NCI-H146 treated with DMSO at 0.1 percent for 48 hours (cell line): ENCODE data around the gene SNAP23.
"Not testable (repeated sequence)": the region's sequence is repeated elsewhere in the genome, so short reads cannot be mapped to it uniquely, and the experiment has no call there.

Experiments
- DNase-seq: peaks from one replicate; lab custom pipeline; 2025; ENCODE audit not compliant: unreplicated experiment; lab: John Stamatoyannopoulos, UW

The SNAP23 gene

DNA sequence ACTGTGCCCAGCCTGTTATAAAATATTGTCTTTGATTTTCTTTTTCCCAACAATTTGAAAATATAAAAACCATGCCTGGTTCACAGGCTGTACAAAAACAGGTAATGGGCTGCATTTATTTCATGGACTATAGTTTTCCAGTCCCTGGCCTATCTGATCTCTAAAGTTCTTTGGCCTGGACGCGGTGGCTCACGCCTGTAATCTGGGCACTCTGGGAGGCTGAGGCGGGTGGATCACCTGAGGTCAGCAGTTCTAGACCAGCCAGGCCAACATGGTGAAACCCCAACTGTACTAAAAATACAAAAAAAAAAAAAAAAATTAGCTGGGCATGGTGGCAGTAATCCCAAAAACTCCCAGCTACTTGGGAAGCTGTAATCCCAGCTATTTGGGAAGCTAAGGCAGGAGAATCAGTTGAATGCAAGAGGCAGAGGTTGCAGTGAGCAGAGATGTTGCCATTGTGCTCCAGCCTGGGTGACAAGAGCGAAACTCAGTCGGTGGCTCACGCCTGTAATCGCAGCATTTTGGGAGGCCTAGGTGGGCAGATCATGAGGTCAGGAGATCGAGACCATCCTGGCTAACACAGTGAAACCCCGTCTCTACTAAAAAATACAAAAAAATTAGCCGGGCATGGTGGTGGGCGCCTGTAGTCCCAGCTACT is 61.2 kb downstream of the SNAP23 start:
- not testable (repeated sequence) for DNase-seq

DNA sequence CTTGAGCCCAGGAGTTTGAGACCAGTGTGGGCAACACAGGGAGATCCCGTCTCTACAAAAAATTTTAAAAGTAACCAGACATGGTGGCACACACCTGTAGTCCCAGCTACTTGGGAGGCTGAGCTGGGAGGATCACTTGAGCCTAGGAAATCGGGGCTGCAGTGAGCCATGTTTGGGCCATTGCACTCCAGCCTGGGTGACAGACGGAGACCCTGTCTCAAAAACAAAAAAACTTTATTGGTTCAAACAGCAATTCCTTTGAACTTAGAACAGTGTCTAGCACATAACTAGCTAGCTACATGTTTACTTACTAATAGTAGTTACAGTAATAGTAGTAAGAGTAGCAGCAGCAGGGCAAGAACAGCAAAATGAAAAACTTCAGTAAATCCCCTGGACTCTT is 63.3 kb downstream of the SNAP23 start:
- no peak for DNase-seq

DNA sequence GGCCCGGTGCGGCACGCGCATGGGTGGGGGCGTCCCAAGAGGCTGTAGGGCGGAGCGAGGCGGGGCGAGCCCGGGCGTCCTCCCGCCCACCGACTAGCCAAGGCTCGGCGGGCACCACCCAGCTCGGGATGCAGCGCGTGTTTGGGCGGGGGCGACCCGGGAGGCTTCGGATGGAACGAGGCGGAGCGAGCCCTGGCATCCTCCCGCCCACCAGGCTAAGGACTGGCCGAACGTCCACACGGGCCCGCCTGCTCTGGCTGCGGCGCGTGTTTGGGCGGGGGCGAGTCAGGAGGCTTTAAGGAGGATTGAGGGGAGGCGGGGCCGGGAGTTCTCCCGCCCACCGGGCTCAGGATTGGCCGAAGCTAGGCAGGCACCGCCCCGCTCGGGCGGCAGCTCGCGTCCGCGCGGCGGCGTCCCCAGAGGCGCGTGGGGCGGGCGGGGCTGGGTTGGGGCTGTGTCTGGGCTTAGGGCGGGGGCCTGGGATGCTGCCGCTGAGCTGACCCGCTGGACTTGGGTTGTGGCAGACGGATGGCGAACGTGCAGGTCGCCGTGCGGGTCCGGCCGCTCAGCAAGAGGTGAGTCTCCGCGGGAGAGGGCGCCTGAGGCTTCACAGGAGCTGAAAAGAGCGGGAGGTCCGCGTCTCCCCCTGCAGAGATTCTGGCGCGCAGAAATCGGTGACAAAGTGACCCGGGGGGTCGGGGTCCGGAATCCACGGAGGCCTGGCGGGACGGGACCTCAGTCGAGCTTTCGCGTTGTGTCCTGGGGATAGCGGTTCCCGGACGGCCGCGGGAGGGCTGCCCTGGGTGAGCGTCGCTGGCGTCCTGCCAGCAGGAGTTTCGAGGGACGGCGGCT is 80.0 kb downstream of the SNAP23 start, which contains the start of gene STARD9:
Gene STARD9 (plus strand): TSS at position 419 of the 852 bp plus-strand sequence. CDS start 110 bp downstream, at position 529.
- DNase-seq, result peak; percentile 89

DNA sequence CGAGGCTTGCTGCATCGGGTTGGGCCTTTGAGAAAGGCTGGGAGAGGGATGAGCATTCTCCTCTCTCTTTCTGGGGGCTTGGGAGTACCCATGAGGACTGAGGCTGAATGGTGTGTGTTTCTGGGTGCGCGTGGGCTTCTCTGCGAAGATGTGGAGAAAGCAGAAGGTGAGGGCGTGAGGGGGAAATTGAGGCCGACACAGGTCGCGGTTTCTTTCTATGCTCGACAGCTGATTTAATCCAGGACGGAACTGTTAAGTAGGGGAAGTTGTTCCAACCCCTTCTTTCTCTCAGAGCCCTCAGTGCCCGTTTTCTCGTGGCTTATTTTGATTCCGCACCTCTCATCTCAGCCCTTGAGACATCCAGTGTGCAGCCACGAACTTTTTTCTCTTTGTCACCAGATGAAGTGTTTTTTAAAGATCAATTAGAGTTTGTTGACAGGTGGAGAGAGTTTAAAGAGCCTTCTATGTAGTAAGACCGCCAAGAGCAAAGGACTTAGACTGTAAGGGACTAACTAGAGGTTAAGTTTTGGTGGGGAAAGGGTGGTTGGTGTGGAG is 80.7 kb downstream of the SNAP23 start:
- DNase-seq, result no peak

DNA sequence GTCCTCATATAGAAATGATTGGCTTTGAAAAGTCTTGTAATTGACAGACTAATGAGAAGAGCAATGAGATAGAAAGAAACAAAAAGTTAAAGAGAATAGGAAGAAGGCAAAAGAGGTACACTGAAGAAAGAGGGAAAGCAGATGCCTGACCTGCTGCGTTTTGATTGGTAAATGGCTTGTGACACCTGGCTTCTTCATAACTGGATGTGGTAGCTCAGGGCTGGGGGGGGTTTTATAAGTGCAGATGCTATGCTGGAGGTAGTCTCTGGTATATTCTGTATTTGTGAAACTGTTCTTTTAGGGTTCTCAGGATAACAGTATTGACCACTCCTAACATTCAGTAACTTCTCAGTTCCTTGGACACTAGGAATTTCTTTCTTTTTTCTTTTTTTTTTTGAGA is 81.3 kb downstream of the SNAP23 start:
- DNase-seq, result no peak

DNA sequence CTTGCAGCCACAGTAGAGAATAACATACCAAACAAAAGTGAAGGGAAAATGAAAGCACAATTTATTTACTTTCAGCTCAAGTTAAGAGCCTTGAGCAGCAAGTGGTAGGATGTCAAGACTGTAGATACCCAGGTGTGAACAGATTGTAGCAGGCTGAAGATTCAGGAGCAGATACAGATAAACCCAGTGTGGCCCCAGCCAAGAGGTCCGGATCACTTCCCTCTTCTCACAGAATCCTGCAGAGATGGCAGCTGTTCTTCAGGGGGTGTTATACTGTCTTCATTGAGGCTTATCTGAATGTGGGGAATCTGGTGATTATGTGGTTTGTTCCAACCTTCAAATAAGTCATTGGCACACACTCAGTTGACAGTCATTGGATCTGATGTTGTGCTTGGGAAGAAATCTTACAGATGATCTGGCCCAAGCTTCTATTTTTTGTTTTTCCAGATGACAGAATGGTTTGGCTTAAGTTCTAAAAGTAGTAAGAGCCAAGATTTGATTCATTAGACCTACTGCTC is 82.1 kb downstream of the SNAP23 start:
- DNase-seq, result no peak

DNA sequence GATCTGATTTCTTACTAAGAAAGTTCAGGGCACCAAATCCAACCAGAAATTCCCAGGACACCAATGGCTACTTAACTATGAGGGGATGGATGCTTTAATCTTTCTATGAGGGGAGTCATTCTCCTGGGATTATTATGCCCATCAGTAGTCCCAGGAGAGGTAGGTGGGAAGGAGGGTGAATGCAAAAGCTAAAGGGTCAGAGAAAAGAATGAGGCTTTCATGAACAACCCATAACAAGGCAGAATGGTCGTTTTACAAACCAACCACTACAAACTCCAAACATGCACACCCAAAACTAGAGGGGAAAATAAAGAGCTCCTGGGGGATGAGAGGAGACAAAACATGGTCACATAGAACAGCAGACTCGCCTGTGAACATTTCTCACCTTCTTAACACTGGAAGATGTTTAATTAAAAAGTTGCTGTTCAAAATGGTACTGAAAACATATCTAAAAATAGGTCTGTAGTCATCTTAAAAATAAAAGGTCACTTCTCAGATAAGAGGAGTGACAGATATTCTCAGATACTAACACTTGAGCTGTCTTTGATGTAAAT is 83.6 kb downstream of the SNAP23 start:
- DNase-seq, result no peak

DNA sequence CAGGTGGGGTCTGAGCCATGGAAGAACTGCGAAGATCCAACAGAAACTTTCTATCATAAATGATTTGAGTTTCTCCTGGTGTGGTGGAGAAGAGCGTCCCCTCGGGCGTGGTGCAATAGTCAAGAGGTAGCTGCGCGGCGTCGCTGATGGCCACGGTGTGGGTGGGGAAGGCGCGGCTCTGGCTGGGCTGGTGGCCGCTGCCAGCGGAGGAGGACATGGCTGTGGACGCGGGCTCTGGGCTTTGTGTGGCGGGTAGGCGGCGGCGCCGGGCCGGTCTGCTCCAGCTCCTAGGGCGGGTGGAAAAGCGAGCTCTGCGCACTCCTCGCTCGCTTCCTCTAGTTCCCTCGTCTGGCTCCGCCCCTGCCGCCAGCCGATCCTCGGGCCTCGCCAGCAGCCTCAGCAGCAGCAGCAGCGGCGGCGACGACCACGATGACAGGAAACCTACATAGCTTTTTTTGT is 85.9 kb downstream of the SNAP23 start:
- DNase-seq, result peak; percentile 59
